HCT116 (cell line): ENCODE measurements around the gene ZNF562. TPM values are rescaled to one million over a fixed set of nuclear protein-coding genes. Genes with fewer than 3 reads are reported as not detected.

Experiments
- ATAC-seq: fragments of 200-7000 bp; cut with Tn5 transposase; 2 replicates; pipeline ENCODE4 v1.9.1; 2020; ENCODE audit warnings: mild to moderate bottlenecking, moderate library complexity
- BruUV-seq: library from RNA; stranded (reverse); fragments of 400-500 nt; replicated peaks from 2 replicates; lab custom pipeline; 2021; lab: Mats Ljungman, UMichigan
- CTCF ChIA-PET: fragments of 300-600 bp; sonication (Branson Sonifier 250); formaldehyde crosslinking; loops from one replicate; lab custom pipeline; 2021; ENCODE audit warnings: antibody characterized with exemption; lab: Charles Lee
- POLR2A ChIA-PET: fragments of 300-600, 350-600 bp; sonication (Branson Sonifier 250); formaldehyde crosslinking; loops from one replicate; lab custom pipeline; 2021; ENCODE audit warnings: antibody characterized with exemption; lab: Charles Lee
- RAD21 ChIA-PET, 2 experiments: fragments of 300-600 bp; sonication (Branson Sonifier 250); formaldehyde crosslinking; loops; one replicate each; lab custom pipeline; 2023; ENCODE audit warnings: low total read pairs in 2 of 2; ENCODE audit not compliant: uncharacterized antibody in 2 of 2, unreplicated experiment in 2 of 2, low non-redundant PET in 1 of 2; lab: Charles Lee
- DNase-seq: peaks from one replicate; pipeline ENCODE4 v3.0.0-alpha.2; 2010; ENCODE audit warnings: low read depth, low spot score
- H2AFZ ChIP-seq: fragments of 200-600 bp; shearing (Covaris generic), sonication (generic); 2 replicates; pipeline ENCODE4 v1.6.1; 2017; ENCODE audit warnings: low read depth, mixed run types, mixed read lengths, antibody characterized with exemption, low read length; ENCODE audit not compliant: poor library complexity, severe bottlenecking
- H3K27ac ChIP-seq: 2 replicates; pipeline ENCODE4 v1.5.1; 2012; ENCODE audit warnings: low read depth, low read length
- H3K27me3 ChIP-seq: fragments of 200-600 bp; sonication (generic); 2 replicates; pipeline ENCODE4 v1.6.1; 2016; ENCODE audit warnings: mixed run types, low read length, mixed read lengths; ENCODE audit not compliant: insufficient read depth
- H3K36me3 ChIP-seq, 2 experiments: fragments of 200-500 bp in 1 of 2; fragments of 200-600 bp in 1 of 2; sonication (Bioruptor generic) in 1 of 2; sonication (generic) in 1 of 2; 2 replicates each; pipeline versions ENCODE4 v1.5.1 to v1.6.1; 2014 to 2016; ENCODE audit warnings: low read length in 2 of 2, inconsistent platforms in 1 of 2, mixed read lengths in 1 of 2, mixed run types in 1 of 2; ENCODE audit not compliant: insufficient read depth in 2 of 2, control insufficient read depth in 1 of 2
- H3K4me1 ChIP-seq, 2 experiments: fragments of 200-600 bp in 1 of 2; sonication (generic) in 1 of 2; 2 replicates each; pipeline versions ENCODE4 v1.5.1 to v1.6.1; 2012 to 2017; ENCODE audit warnings: low read length in 2 of 2, inconsistent platforms in 1 of 2, mild to moderate bottlenecking in 1 of 2, mixed read lengths in 1 of 2, mixed run types in 1 of 2, moderate library complexity in 1 of 2; ENCODE audit not compliant: insufficient read depth in 2 of 2, control insufficient read depth in 1 of 2
- H3K4me2 ChIP-seq: fragments of 200-600 bp; sonication (generic); 2 replicates; pipeline ENCODE4 v1.6.1; 2017; ENCODE audit warnings: mixed run types, low read length, mixed read lengths
- H3K4me3 ChIP-seq, 2 experiments: fragments of 200-600 bp in 1 of 2; sonication (generic) in 1 of 2; replicated peaks in 1 of 2; 2 replicates each; pipeline ENCODE4 v1.5.1; 2011 to 2016; ENCODE audit warnings: low read length in 2 of 2, control low read depth in 1 of 2, low read depth in 1 of 2, mild to moderate bottlenecking in 1 of 2, mixed read lengths in 1 of 2, mixed run types in 1 of 2
- H3K79me2 ChIP-seq: fragments of 200-600 bp; sonication (generic); 2 replicates; pipeline ENCODE4 v1.6.1; 2017; ENCODE audit warnings: mild to moderate bottlenecking, mixed run types, low read length, moderate library complexity, mixed read lengths; ENCODE audit not compliant: insufficient read depth
- H3K9ac ChIP-seq: fragments of 200-600 bp; sonication (generic); 2 replicates; pipeline ENCODE4 v1.6.1; 2016; ENCODE audit warnings: low read length, mixed read lengths
- H3K9me2 ChIP-seq: fragments of 200-600 bp; sonication (generic), shearing (Covaris generic); 2 replicates; pipeline ENCODE4 v1.6.1; 2017; ENCODE audit warnings: mixed run types, mild to moderate bottlenecking, moderate library complexity; ENCODE audit not compliant: insufficient read depth
- H3K9me3 ChIP-seq, 2 experiments: fragments of 200-500 bp in 1 of 2; fragments of 200-600 bp in 1 of 2; sonication (Bioruptor generic) in 1 of 2; sonication (generic) in 1 of 2; 2 replicates each; pipeline ENCODE4 v1.6.1; 2014 to 2017; ENCODE audit warnings: low read length in 2 of 2, mixed read lengths in 2 of 2, inconsistent platforms in 1 of 2, low read depth in 1 of 2, mild to moderate bottlenecking in 1 of 2, mixed run types in 1 of 2, moderate library complexity in 1 of 2; ENCODE audit not compliant: control insufficient read depth in 1 of 2, insufficient read depth in 1 of 2
- H4K20me1 ChIP-seq: fragments of 200-600 bp; sonication (generic), shearing (Covaris generic); 2 replicates; pipeline ENCODE4 v1.6.1; 2017; ENCODE audit warnings: mixed run types, mild to moderate bottlenecking, moderate library complexity; ENCODE audit not compliant: insufficient read depth
- ATF3 ChIP-seq: IDR thresholded peaks from 2 replicates; pipeline ENCODE4 v1.6.1; 2012
- CBX3 ChIP-seq: IDR thresholded peaks from 2 replicates; pipeline ENCODE4 v1.6.1; 2012; ENCODE audit warnings: low read depth
- CEBPB ChIP-seq: IDR thresholded peaks from 2 replicates; pipeline ENCODE4 v1.6.1; 2012; ENCODE audit warnings: low read depth
- ELF1 ChIP-seq: IDR thresholded peaks from 2 replicates; pipeline ENCODE4 v1.6.1; 2012; ENCODE audit warnings: low read depth, borderline replicate concordance
- EZH2 ChIP-seq: fragments of 200-600 bp; sonication (generic); IDR thresholded peaks from 2 replicates; pipeline ENCODE4 v1.6.1; 2017; ENCODE audit warnings: antibody characterized with exemption, mixed run types
- EZH2phosphoT487 ChIP-seq: fragments of 200-600 bp; IDR thresholded peaks from 2 replicates; pipeline ENCODE4 v1.6.1; 2018; ENCODE audit warnings: antibody characterized with exemption, borderline replicate concordance
- FOSL1 ChIP-seq: IDR thresholded peaks from 2 replicates; pipeline ENCODE4 v1.6.1; 2012; ENCODE audit warnings: low read depth
- JUND ChIP-seq: IDR thresholded peaks from 2 replicates; pipeline ENCODE4 v1.6.1; 2012
- POLR2A ChIP-seq: IDR thresholded peaks from 2 replicates; pipeline ENCODE4 v1.7.0; 2011; ENCODE audit warnings: borderline replicate concordance; ENCODE audit not compliant: insufficient read depth, insufficient read length; ENCODE audit errors: extremely low read depth
- POLR2AphosphoS5 ChIP-seq: IDR thresholded peaks from 2 replicates; pipeline ENCODE4 v1.6.1; 2011; ENCODE audit warnings: mild to moderate bottlenecking, low read depth, low read length, moderate library complexity
- RAD21 ChIP-seq: IDR thresholded peaks from 2 replicates; pipeline ENCODE4 v1.6.1; 2012; ENCODE audit warnings: low read depth, mild to moderate bottlenecking
- REST ChIP-seq: IDR thresholded peaks from 2 replicates; pipeline ENCODE4 v1.6.1; 2012; ENCODE audit warnings: low read depth
- SIN3A ChIP-seq: IDR thresholded peaks from 2 replicates; pipeline ENCODE4 v1.6.1; 2012; ENCODE audit warnings: low read depth
- SP1 ChIP-seq: IDR thresholded peaks from 2 replicates; pipeline ENCODE4 v1.6.1; 2012; ENCODE audit warnings: low read depth
- SRF ChIP-seq: IDR thresholded peaks from 2 replicates; pipeline ENCODE4 v1.6.1; 2012; ENCODE audit warnings: low read depth
- TCF7L2 ChIP-seq: IDR thresholded peaks from 2 replicates; pipeline ENCODE4 v1.7.0; 2011; ENCODE audit warnings: borderline replicate concordance, inconsistent platforms; ENCODE audit not compliant: insufficient read depth, insufficient read length; ENCODE audit errors: extremely low read depth
- ZBTB33 ChIP-seq: IDR thresholded peaks from 2 replicates; pipeline ENCODE4 v1.6.1; 2011; ENCODE audit warnings: mild to moderate bottlenecking, low read length, moderate library complexity; ENCODE audit not compliant: insufficient replicate concordance; ENCODE audit errors: extremely low read depth
- ZNF274 ChIP-seq: fragments of 200-500 bp; sonication (Bioruptor generic); IDR thresholded peaks from 2 replicates; pipeline ENCODE4 v1.6.1; 2014; ENCODE audit warnings: mild to moderate bottlenecking, low read depth, low read length, inconsistent platforms
- intact Hi-C: fragments of 100-400 bp; cut with micrococcal nuclease; formaldehyde crosslinking; loops from 2 replicates; pipeline ENCODE4 v1.10.0; 2022
- total RNA-seq: library from RNA; stranded (reverse); gene quantifications from one replicate; pipeline ENCODE4 v1.2.1, GENCODE V29; 2021; ENCODE audit not compliant: unreplicated experiment

The ZNF562 gene
- total RNA-seq, 1 experiment from 2014 or later: 37.8 TPM

- Histone ChIP-seq H3K27me3 (no peaks in the 10 kb centered on the region), H3K4me2 (no peak overlapping the region), H3K4me1 (no peaks in the 10 kb centered on the region), H3K9me3 (peaks cover 11 to 22% of the 10 kb centered on the region in 2 experiments; a peak in 2 of 4 replicates), H3K4me3 (no peak overlapping the region), H2AFZ (no peak overlapping the region), H4K20me1 (no peaks in the 10 kb centered on the region), H3K27ac (no peak overlapping the region), H3K36me3 (peaks cover 12 to 18% of the 10 kb centered on the region in 2 experiments; a peak in 3 of 4 replicates), H3K9ac (no peak overlapping the region), H3K79me2 (peaks cover 28% of the 10 kb centered on the region), H3K9me2 (no peaks in the 10 kb centered on the region)
- TF ChIP-seq SRF: no peak
- TF ChIP-seq ZBTB33: no peak
- TF ChIP-seq RAD21: no peak
- TF ChIP-seq POLR2A: no peak
- no peak for TF ChIP-seq ELF1
- no peak for TF ChIP-seq JUND
- no peak for TF ChIP-seq ATF3
- TF ChIP-seq EZH2: no peak
- TF ChIP-seq CEBPB: no peak
- no peak for TF ChIP-seq ZNF274
- no peak for TF ChIP-seq SIN3A
- TF ChIP-seq CBX3: no peak
- no peak for TF ChIP-seq FOSL1
- no peak for TF ChIP-seq EZH2phosphoT487
- TF ChIP-seq TCF7L2: no peak
- no peak for TF ChIP-seq SP1
- no peak for TF ChIP-seq POLR2AphosphoS5
- no peak for TF ChIP-seq REST
- ChIA-PET CTCF (interaction anchor here (0.9 kb wide), 1 partner anchor 150 kb away, joined by 3 read pairs; no protein-coding TSS in a partner anchor), RAD21 (no interaction called here), POLR2A (no interaction called here)
- ATAC-seq (no peak), DNase-seq (no peak)
- BruUV-seq: no TSS peak
- intact Hi-C loops: no loop called here
Observed at GRCh38 chr19:9645472-9645871, 29.4 kb downstream of the ZNF562 start.
